Astrocyte (in vitro differentiated cells and primary cell): ENCODE data around the gene EPHB1.

ENCODE experiments used
- CTCF ChIP-seq: IDR thresholded peaks from 2 replicates; pipeline ENCODE4 v1.5.1; 2011; ENCODE audit warnings: low read depth, mild to moderate bottlenecking, inconsistent platforms, low read length, moderate library complexity; ENCODE audit not compliant: insufficient read depth
- EZH2 ChIP-seq: IDR thresholded peaks from 2 replicates; pipeline ENCODE4 v1.6.1; 2012; ENCODE audit warnings: mild to moderate bottlenecking, low read length, inconsistent platforms; ENCODE audit not compliant: insufficient read depth

GRCh38 chr3:134923286-134923685 lies 128.2 kb downstream of the EPHB1 start:
- no peak for TF ChIP-seq CTCF
- no peak for TF ChIP-seq EZH2
